Measurements from ENCODE around the gene MTERF2. TPM values are rescaled to one million over a fixed set of nuclear protein-coding genes. Genes with fewer than 3 reads are reported as not detected.

Gene MTERF2
- total RNA-seq, 1 donor from 2014 or later = 7.7 TPM

DNA sequence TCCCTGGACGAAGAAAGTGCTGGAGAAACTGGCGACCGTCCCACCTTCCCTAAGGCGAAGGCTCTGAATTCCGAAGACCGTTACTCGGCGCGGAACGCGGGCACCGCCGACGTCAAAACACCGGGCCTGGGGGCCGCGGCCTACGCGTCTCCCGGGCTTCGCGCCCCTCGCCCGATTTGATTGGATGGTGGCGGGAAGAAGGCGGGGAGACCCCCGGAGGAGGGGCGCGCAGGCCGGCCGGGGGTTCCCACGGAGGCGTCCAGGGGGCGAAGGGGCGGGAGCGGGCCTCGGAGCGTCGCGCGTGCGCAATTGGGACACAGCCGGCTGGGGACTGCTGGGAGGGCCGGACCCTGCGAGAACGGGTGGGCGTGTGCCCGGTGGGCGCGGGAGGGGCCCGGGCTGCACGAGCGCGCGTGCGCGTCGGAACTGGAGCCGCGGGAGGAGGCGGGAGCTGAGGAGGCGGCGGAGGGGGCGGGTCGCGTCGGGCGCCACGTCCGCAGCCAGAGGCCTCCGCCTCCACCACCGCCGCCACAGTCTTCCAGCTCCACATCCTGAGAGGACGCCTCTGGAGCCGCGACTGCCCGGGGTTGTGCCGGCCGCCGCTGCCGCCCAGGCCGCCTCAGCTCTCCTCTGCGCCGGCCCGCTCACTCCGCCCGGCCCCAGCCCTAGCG, 31.4 kb downstream of the MTERF2 start, which contains the start of gene TMEM263:
TSS of gene TMEM263 (plus strand) at position 531 of the 671 bp plus-strand sequence. CDS start 11,210 bp downstream, outside the sequence.
- Mint-ChIP-seq H3K4me1 (ENCODE audit: unreplicated experiment) (peaks cover 13% of the 10 kb centered on the region), H3K36me3 (ENCODE audit: low read depth, unreplicated experiment) (no peaks in the 10 kb centered on the region), H3K4me3 (ENCODE audit: unreplicated experiment) (peak within 1 kb of the TSS; percentile 100), H3K9me3 (ENCODE audit: unreplicated experiment) (no peaks in the 10 kb centered on the region), H3K27ac (ENCODE audit: unreplicated experiment) (peak within 1 kb of the TSS; percentile 91), H3K27me3 (ENCODE audit: unreplicated experiment) (peaks cover 11% of the 10 kb centered on the region)
- peak; percentile 99 for DNase-seq (ENCODE audit: low spot score)
- TF ChIP-seq, protein P1, sequence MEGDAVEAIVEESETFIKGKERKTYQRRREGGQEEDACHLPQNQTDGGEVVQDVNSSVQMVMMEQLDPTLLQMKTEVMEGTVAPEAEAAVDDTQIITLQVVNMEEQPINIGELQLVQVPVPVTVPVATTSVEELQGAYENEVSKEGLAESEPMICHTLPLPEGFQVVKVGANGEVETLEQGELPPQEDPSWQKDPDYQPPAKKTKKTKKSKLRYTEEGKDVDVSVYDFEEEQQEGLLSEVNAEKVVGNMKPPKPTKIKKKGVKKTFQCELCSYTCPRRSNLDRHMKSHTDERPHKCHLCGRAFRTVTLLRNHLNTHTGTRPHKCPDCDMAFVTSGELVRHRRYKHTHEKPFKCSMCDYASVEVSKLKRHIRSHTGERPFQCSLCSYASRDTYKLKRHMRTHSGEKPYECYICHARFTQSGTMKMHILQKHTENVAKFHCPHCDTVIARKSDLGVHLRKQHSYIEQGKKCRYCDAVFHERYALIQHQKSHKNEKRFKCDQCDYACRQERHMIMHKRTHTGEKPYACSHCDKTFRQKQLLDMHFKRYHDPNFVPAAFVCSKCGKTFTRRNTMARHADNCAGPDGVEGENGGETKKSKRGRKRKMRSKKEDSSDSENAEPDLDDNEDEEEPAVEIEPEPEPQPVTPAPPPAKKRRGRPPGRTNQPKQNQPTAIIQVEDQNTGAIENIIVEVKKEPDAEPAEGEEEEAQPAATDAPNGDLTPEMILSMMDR (IDR thresholded peaks at IDR 0.05; ENCODE audit: unreplicated experiment) = no peak

DNA sequence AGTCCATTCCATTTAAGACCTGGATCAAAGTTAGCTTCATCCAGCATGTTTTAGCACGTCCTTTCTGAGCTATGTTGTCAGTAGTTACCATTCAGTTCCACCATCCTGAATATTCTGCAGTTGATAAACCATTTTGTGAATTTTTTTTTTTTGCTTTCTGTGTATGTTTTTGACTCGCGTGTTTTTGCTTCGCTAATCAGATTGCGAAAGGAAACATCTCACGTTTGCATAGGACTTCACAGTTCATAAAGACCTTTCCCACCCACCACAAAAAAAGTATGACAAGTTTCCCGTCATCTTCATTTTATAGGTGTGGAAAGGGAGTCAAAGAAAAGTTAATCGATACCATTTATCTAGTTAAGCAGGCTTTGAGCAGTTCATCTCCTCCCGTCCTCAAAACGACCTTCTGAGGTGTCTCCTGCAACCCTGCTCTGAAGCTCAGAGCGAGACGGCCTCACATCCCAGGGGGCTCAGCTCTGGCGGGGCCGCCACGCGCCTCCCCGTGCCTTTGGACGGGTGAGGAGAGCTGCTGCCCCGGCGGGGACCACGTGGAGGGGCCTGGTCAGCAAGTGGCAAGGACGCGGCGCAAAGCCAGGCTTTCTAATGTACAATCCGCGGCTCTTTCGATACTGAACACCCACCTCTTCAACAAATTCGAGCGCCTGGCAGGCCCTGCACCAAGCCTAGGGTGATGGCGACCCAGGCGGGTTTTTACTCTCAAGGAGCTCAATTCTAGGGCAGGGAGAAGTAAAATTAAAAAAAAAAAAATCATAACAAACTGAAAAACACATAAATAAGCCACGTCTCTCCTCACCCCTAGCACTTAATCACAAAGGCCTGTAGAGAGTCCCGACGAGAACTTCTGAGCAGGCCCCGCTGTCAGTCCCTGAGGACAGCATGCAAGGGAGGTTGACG, 32.2 kb downstream of the MTERF2 start:
- Mint-ChIP-seq H3K4me3 (ENCODE audit: unreplicated experiment) (peak overlapping the region; percentile 88), H3K4me1 (ENCODE audit: unreplicated experiment) (peaks cover 13% of the 10 kb centered on the region), H3K27ac (ENCODE audit: unreplicated experiment) (peak overlapping the region; percentile 78), H3K36me3 (ENCODE audit: low read depth, unreplicated experiment) (no peaks in the 10 kb centered on the region), H3K27me3 (ENCODE audit: unreplicated experiment) (peaks cover 11% of the 10 kb centered on the region), H3K9me3 (ENCODE audit: unreplicated experiment) (no peaks in the 10 kb centered on the region)
- DNase-seq (ENCODE audit: low spot score) = peak; percentile 21
- TF ChIP-seq, protein P1 (IDR thresholded peaks at IDR 0.05; ENCODE audit: unreplicated experiment) = no peak

DNA sequence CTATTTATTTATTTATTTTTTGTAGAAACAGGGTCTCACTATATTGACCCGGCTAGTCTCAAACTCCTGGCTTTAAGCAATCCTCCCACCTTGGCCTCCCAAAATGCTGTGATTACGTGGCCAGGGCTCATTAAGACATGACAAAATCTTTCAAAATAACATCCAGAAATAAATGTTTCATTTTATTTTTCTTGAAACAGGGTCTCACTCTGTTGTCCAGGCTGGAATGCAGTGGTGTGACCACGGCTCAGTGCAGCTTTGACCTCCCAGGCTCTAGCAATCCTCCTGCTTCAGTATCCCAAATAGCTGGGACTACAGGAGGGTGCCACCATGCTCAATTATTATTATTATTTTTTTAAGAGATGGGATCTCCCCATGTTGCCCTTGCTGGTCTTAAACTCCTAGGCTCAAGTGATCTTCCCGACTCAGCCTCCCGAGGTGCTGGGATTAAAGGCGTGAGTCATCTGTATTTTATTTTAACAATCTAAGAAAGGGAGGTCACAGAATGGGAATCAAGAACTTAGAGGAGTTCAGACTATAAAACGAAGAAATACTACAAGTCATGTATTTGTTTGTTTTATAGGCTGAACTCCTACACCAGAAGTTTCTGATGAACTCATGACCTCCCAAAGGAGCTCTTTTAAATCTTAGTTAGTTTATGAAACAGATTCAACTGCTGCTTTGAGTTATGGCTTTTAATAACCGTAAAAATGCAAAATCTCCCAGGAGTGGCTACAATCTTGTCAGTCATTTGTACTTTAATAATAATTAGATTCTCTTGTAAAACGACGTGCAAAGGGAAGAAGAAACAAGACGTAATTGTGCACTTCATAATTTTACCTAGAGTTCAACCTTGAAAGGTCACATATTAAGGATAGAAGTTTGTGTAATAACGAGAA, 33.3 kb downstream of the MTERF2 start:
- Mint-ChIP-seq H3K36me3 (ENCODE audit: low read depth, unreplicated experiment) (peaks cover 3% of the 10 kb centered on the region), H3K4me3 (ENCODE audit: unreplicated experiment) (no peak overlapping the region), H3K9me3 (ENCODE audit: unreplicated experiment) (no peaks in the 10 kb centered on the region), H3K27ac (ENCODE audit: unreplicated experiment) (no peak overlapping the region), H3K4me1 (ENCODE audit: unreplicated experiment) (peaks cover 13% of the 10 kb centered on the region), H3K27me3 (ENCODE audit: unreplicated experiment) (peaks cover 11% of the 10 kb centered on the region)
- TF ChIP-seq, protein P1 (IDR thresholded peaks at IDR 0.05; ENCODE audit: unreplicated experiment) = no peak
- DNase-seq (ENCODE audit: low spot score) = no peak

- DNase-seq (ENCODE audit: low spot score) = no peak
- TF ChIP-seq, protein P1 (IDR thresholded peaks at IDR 0.05; ENCODE audit: unreplicated experiment) = no peak
- peaks cover 2% of the 10 kb centered on the region for H3K27me3 Mint-ChIP-seq (ENCODE audit: unreplicated experiment)
- no peaks in the 10 kb centered on the region for H3K4me1 Mint-ChIP-seq (ENCODE audit: unreplicated experiment)
- no peak overlapping the region for H3K27ac Mint-ChIP-seq (ENCODE audit: unreplicated experiment)
- H3K36me3 Mint-ChIP-seq (ENCODE audit: low read depth, unreplicated experiment) = peaks cover 3% of the 10 kb centered on the region
- no peak overlapping the region for H3K4me3 Mint-ChIP-seq (ENCODE audit: unreplicated experiment)
- H3K9me3 Mint-ChIP-seq (ENCODE audit: unreplicated experiment) = no peaks in the 10 kb centered on the region
These were observed 36.4 kb downstream of the MTERF2 start for GRCh38 chr12:106950591-106950990.
